IMR-90 (cell line): ENCODE measurements around the gene KCNAB1. TPM values are rescaled to one million over a fixed set of nuclear protein-coding genes. Genes with fewer than 3 reads are reported as not detected.

Source experiments
- ATAC-seq: fragments of 200-7000 bp; cut with Tn5 transposase; 2 replicates; pipeline ENCODE4 v1.9.1; 2020; ENCODE audit warnings: low read depth, mild to moderate bottlenecking, moderate library complexity
- BruUV-seq: library from RNA; stranded (reverse); fragments of 400-500 nt; replicated peaks from 2 replicates; lab custom pipeline; 2021; lab: Mats Ljungman, UMichigan
- CTCF ChIA-PET: fragments of 300-600 bp; formaldehyde crosslinking; extraction: SDS; loops from one replicate; lab custom pipeline; 2021; ENCODE audit warnings: antibody characterized with exemption; lab: Yijun Ruan, JAX
- POLR2A ChIA-PET: fragments of 300-600 bp; sonication (Branson Sonifier 250); formaldehyde crosslinking; loops from one replicate; lab custom pipeline; 2022; ENCODE audit warnings: antibody characterized with exemption; ENCODE audit not compliant: unreplicated experiment; lab: Charles Lee
- DNase-seq: peaks from one replicate; pipeline ENCODE4 v3.0.0; 2013
- H2AFZ ChIP-seq: replicated peaks from 2 replicates; pipeline ENCODE3; 2013; ENCODE audit warnings: low read length, mild to moderate bottlenecking; ENCODE audit not compliant: poor library complexity
- H2AK5ac ChIP-seq: 2 replicates; pipeline ENCODE4 v1.6.1; 2013; ENCODE audit warnings: low read depth, low read length, inconsistent platforms
- H2AK9ac ChIP-seq: replicated peaks from 2 replicates; pipeline ENCODE3; 2013; ENCODE audit warnings: mild to moderate bottlenecking, low read depth, low read length, moderate library complexity; ENCODE audit not compliant: poor library complexity
- H2BK120ac ChIP-seq: 2 replicates; pipeline ENCODE4 v1.6.1; 2013; ENCODE audit warnings: low read depth, low read length, inconsistent platforms
- H2BK15ac ChIP-seq: 3 replicates; pipeline ENCODE4 v1.6.1; 2013; ENCODE audit warnings: low read depth, low read length, inconsistent platforms
- H2BK20ac ChIP-seq: 2 replicates; pipeline ENCODE4 v1.6.1; 2013; ENCODE audit warnings: low read depth, mild to moderate bottlenecking, inconsistent platforms, low read length, moderate library complexity
- H2BK5ac ChIP-seq: 2 replicates; pipeline ENCODE4 v1.6.1; 2013; ENCODE audit warnings: mild to moderate bottlenecking, low read depth, low read length, inconsistent platforms; ENCODE audit not compliant: poor library complexity, severe bottlenecking
- H3K14ac ChIP-seq: replicated peaks from 2 replicates; pipeline ENCODE4 v1.6.1; 2013; ENCODE audit warnings: low read depth, low read length, inconsistent platforms
- H3K18ac ChIP-seq: 2 replicates; pipeline ENCODE4 v1.6.1; 2013; ENCODE audit warnings: low read depth, low read length, control low read depth
- H3K23ac ChIP-seq: 2 replicates; pipeline ENCODE4 v1.6.1; 2013; ENCODE audit warnings: low read depth, low read length, inconsistent platforms
- H3K27ac ChIP-seq: 2 replicates; pipeline ENCODE4 v1.5.1; 2013; ENCODE audit warnings: mild to moderate bottlenecking, control low read depth, low read length; ENCODE audit not compliant: insufficient read depth
- H3K27me3 ChIP-seq: 2 replicates; pipeline ENCODE4 v1.6.1; 2013; ENCODE audit warnings: low read length; ENCODE audit not compliant: control insufficient read depth, insufficient read depth
- H3K36me3 ChIP-seq: 2 replicates; pipeline ENCODE4 v1.6.1; 2013; ENCODE audit warnings: low read length, mixed read lengths; ENCODE audit not compliant: control insufficient read depth, insufficient read depth
- H3K4ac ChIP-seq: 2 replicates; pipeline ENCODE4 v1.6.1; 2013; ENCODE audit warnings: low read depth, low read length, inconsistent platforms
- H3K4me1 ChIP-seq: 2 replicates; pipeline ENCODE4 v1.6.1; 2013; ENCODE audit warnings: low read length, mixed read lengths; ENCODE audit not compliant: control insufficient read depth, insufficient read depth
- H3K4me2 ChIP-seq: 2 replicates; pipeline ENCODE4 v1.6.1; 2013; ENCODE audit warnings: low read depth, mild to moderate bottlenecking, control low read depth, low read length, moderate library complexity
- H3K4me3 ChIP-seq: 2 replicates; pipeline ENCODE4 v1.5.1; 2013; ENCODE audit warnings: low read depth, mild to moderate bottlenecking, control low read depth, low read length, moderate library complexity; ENCODE audit not compliant: insufficient read depth
- H3K56ac ChIP-seq: 2 replicates; pipeline ENCODE4 v1.6.1; 2013; ENCODE audit warnings: low read length, inconsistent platforms; ENCODE audit not compliant: insufficient read depth; ENCODE audit errors: extremely low read depth
- H3K79me1 ChIP-seq, 2 experiments: 2 replicates each; pipeline ENCODE4 v1.6.1; 2013; ENCODE audit warnings: low read length in 2 of 2, inconsistent platforms in 1 of 2, low read depth in 1 of 2
- H3K9ac ChIP-seq: 2 replicates; pipeline ENCODE4 v1.6.1; 2013; ENCODE audit warnings: low read depth, low read length, control low read depth
- H3K9me1 ChIP-seq: 2 replicates; pipeline ENCODE4 v1.6.1; 2013; ENCODE audit warnings: low read length, inconsistent platforms; ENCODE audit not compliant: insufficient read depth
- H3K9me3 ChIP-seq: 2 replicates; pipeline ENCODE4 v1.6.1; 2013; ENCODE audit warnings: low read length; ENCODE audit not compliant: control insufficient read depth, insufficient read depth
- H4K20me1 ChIP-seq: 2 replicates; pipeline ENCODE4 v1.6.1; 2013; ENCODE audit warnings: low read length, inconsistent platforms; ENCODE audit not compliant: insufficient read depth
- H4K5ac ChIP-seq: 2 replicates; pipeline ENCODE4 v1.6.1; 2013; ENCODE audit warnings: mild to moderate bottlenecking, low read depth, low read length, control low read depth
- H4K8ac ChIP-seq, 2 experiments: 2 replicates each; pipeline ENCODE4 v1.6.1; 2013; ENCODE audit warnings: low read depth in 2 of 2, low read length in 2 of 2, control low read depth in 1 of 2, inconsistent platforms in 1 of 2
- H4K91ac ChIP-seq: 2 replicates; pipeline ENCODE4 v1.6.1; 2013; ENCODE audit warnings: low read depth, low read length, inconsistent platforms; ENCODE audit not compliant: insufficient read depth
- BHLHE40 ChIP-seq: fragments of 150-350 bp; IDR thresholded peaks from 2 replicates; pipeline ENCODE4 v1.6.1; 2016; ENCODE audit warnings: mild to moderate bottlenecking, low read depth, low read length
- CEBPB ChIP-seq: IDR thresholded peaks from 2 replicates; pipeline ENCODE4 v1.6.1; 2012; ENCODE audit warnings: low read depth, low read length, improper control_type of control experiment
- CHD1 ChIP-seq: IDR thresholded peaks from 2 replicates; pipeline ENCODE4 v1.6.1; 2012; ENCODE audit warnings: low read depth, low read length, improper control_type of control experiment
- MAFK ChIP-seq: IDR thresholded peaks from 2 replicates; pipeline ENCODE4 v1.6.1; 2012; ENCODE audit warnings: low read depth, low read length, improper control_type of control experiment
- MAZ ChIP-seq: IDR thresholded peaks from 2 replicates; pipeline ENCODE4 v1.6.1; 2012; ENCODE audit warnings: low read depth, mild to moderate bottlenecking, low read length, improper control_type of control experiment, moderate library complexity, borderline replicate concordance
- NFE2L2 ChIP-seq: fragments of 150-350 bp; IDR thresholded peaks from 2 replicates; pipeline ENCODE4 v1.6.1; 2016; ENCODE audit warnings: low read depth, mild to moderate bottlenecking, low read length
- POLR2A ChIP-seq: IDR thresholded peaks from 2 replicates; pipeline ENCODE4 v1.6.1; 2012; ENCODE audit warnings: mild to moderate bottlenecking, low read depth, low read length
- RCOR1 ChIP-seq: IDR thresholded peaks from 2 replicates; pipeline ENCODE4 v1.6.1; 2012; ENCODE audit warnings: mild to moderate bottlenecking, low read length, improper control_type of control experiment; ENCODE audit not compliant: insufficient replicate concordance
- RFX5 ChIP-seq: IDR thresholded peaks from 2 replicates; pipeline ENCODE4 v1.8.0; 2012; ENCODE audit warnings: low read depth, mild to moderate bottlenecking, low read length, moderate library complexity
- SMC3 ChIP-seq: fragments of 150-350 bp; IDR thresholded peaks from 2 replicates; pipeline ENCODE4 v1.6.1; 2016; ENCODE audit warnings: low read depth, mild to moderate bottlenecking, antibody characterized with exemption, low read length, moderate library complexity
- WGBS, 2 experiments: methylation state at CpG; one replicate each; pipeline versions ENCODE4 v1.1.5 to v1.1.7; 2013; ENCODE audit warnings: missing lambda C conversion rate in 2 of 2; ENCODE audit not compliant: insufficient read length in 1 of 2; ENCODE audit errors: extremely low coverage in 2 of 2; 5-methylcytosine and 5-hydroxymethylcytosine counted together
- dilution Hi-C: fragments of 300-500 bp; cut with HindIII; formaldehyde crosslinking; loops from one replicate; pipeline ENCODE4 v1.14.3; 2018; ENCODE audit warnings: low sequenced_read_pairs; ENCODE audit not compliant: unreplicated experiment
- in situ Hi-C: fragments of 300-500 bp; cut with MboI; formaldehyde crosslinking; loops from 3 replicates; pipeline ENCODE4 v1.14.3; 2019; ENCODE audit warnings: low sequenced_read_pairs, inconsistent platforms, mixed read lengths
- intact Hi-C: fragments of 100-400 bp; cut with micrococcal nuclease; formaldehyde crosslinking; loops from 2 replicates; pipeline ENCODE4 v1.10.0; 2022
- polyA plus RNA-seq, 3 experiments: library from polyadenylated mRNA; depleted of rRNA; stranded (reverse); fragments of >200 nt; gene quantifications; 2 replicates each; pipeline ENCODE4 v1.2.3, GENCODE V29; 2012; ENCODE audit warnings: low replicate concordance in 1 of 3
- total RNA-seq: library from RNA; depleted of rRNA; stranded (reverse); fragments of >200 nt; gene quantifications from 2 replicates; pipeline ENCODE4 v1.2.3, GENCODE V29; 2012
- TF ChIP-seq, protein P1 (sequence below): fragments of 150-350 bp; IDR thresholded peaks from 2 replicates; pipeline ENCODE4 v1.6.1; 2016; ENCODE audit warnings: low read depth, mild to moderate bottlenecking, low read length, moderate library complexity, borderline replicate concordance
- TF ChIP-seq, protein P2 (sequence below): conservative IDR thresholded peaks from 2 replicates; pipeline ENCODE4 v1.5.1; 2012; ENCODE audit warnings: mild to moderate bottlenecking, low read depth, low read length, improper control_type of control experiment
- TF ChIP-seq, protein P3 (sequence below): fragments of 150-350 bp; IDR thresholded peaks from 2 replicates; pipeline ENCODE4 v1.6.1; 2017; ENCODE audit warnings: mild to moderate bottlenecking, antibody characterized with exemption, low read length, low read depth

The KCNAB1 gene
- total and polyA plus RNA-seq, 2 of the 4 experiments (the other 2 are of a cell fraction) = under 0.01 to 0.07 TPM

DNA sequence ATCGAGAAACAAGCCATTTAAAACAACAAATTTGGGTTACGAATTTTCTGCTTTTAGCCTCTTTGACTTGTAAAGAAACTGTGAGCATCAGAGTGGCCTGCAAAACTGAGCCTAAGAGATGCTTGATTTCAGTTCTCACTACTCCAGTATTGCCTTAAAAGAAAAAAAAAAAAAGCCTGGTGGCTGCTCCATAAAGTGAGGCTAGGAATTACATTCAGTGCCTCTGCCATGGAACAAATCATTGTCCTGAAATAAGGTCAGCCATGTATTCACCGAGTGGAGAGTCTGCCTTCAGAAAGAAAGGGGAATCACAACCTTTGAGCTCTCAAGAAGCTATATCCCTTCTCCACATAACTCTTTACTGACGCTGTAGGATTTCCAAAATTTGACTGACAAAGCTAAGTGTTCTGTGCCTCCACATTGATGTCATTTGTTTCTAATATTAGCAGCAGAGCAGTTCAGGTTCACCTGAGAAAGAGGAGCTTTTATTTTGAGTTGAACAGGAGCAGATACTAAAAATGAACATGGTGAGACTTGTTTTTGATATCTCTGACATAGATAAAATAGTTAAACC lies 297.3 kb downstream of the KCNAB1 start:
- H2AFZ ChIP-seq = no peak overlapping the region
- H2AK5ac ChIP-seq = no peak overlapping the region
- no peak overlapping the region for H4K8ac ChIP-seq
- H2BK15ac ChIP-seq = no peak overlapping the region
- no peak overlapping the region for H2AK9ac ChIP-seq
- H2BK5ac ChIP-seq = no peak overlapping the region
- POLR2A ChIA-PET = no interaction called here
- CTCF ChIA-PET = interaction anchor here (0.6 kb wide), 1 partner anchor 92 kb away, joined by 11 read pairs; no protein-coding TSS in a partner anchor
- no peak overlapping the region for H4K5ac ChIP-seq
- intact Hi-C loops = no loop called here
- H3K4me3 ChIP-seq = no peak overlapping the region
- no peak overlapping the region for H3K4me2 ChIP-seq
- no peaks in the 10 kb centered on the region for H3K4me1 ChIP-seq
- H2BK120ac ChIP-seq = no peak overlapping the region
- in situ Hi-C loops = no loop called here
- H3K4ac ChIP-seq = no peak overlapping the region
- no peak for DNase-seq
- H2BK20ac ChIP-seq = no peak overlapping the region
- H3K27ac ChIP-seq = no peak overlapping the region
- H3K18ac ChIP-seq = no peak overlapping the region
- ATAC-seq = no peak
- H3K9ac ChIP-seq = no peak overlapping the region
- no peak overlapping the region for H3K14ac ChIP-seq
- H3K9me3 ChIP-seq = no peaks in the 10 kb centered on the region; the same call in 1 of the 2 replicates
- no peaks in the 10 kb centered on the region for H3K36me3 ChIP-seq
- no CpG with 5 or more reads among the region's 4 CpGs for WGBS, 2 experiments
- H4K20me1 ChIP-seq = no peaks in the 10 kb centered on the region
- TF ChIP-seq BHLHE40 = no peak
- TF ChIP-seq CEBPB = no peak
- TF ChIP-seq RCOR1 = no peak
- no peak for TF ChIP-seq MAFK
- TF ChIP-seq, protein P1, sequence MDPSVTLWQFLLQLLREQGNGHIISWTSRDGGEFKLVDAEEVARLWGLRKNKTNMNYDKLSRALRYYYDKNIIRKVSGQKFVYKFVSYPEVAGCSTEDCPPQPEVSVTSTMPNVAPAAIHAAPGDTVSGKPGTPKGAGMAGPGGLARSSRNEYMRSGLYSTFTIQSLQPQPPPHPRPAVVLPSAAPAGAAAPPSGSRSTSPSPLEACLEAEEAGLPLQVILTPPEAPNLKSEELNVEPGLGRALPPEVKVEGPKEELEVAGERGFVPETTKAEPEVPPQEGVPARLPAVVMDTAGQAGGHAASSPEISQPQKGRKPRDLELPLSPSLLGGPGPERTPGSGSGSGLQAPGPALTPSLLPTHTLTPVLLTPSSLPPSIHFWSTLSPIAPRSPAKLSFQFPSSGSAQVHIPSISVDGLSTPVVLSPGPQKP = no peak
- TF ChIP-seq MAZ = no peak
- no peak for TF ChIP-seq NFE2L2
- TF ChIP-seq POLR2A = no peak
- TF ChIP-seq, protein P2, sequence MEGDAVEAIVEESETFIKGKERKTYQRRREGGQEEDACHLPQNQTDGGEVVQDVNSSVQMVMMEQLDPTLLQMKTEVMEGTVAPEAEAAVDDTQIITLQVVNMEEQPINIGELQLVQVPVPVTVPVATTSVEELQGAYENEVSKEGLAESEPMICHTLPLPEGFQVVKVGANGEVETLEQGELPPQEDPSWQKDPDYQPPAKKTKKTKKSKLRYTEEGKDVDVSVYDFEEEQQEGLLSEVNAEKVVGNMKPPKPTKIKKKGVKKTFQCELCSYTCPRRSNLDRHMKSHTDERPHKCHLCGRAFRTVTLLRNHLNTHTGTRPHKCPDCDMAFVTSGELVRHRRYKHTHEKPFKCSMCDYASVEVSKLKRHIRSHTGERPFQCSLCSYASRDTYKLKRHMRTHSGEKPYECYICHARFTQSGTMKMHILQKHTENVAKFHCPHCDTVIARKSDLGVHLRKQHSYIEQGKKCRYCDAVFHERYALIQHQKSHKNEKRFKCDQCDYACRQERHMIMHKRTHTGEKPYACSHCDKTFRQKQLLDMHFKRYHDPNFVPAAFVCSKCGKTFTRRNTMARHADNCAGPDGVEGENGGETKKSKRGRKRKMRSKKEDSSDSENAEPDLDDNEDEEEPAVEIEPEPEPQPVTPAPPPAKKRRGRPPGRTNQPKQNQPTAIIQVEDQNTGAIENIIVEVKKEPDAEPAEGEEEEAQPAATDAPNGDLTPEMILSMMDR = no peak
- TF ChIP-seq, protein P3, sequence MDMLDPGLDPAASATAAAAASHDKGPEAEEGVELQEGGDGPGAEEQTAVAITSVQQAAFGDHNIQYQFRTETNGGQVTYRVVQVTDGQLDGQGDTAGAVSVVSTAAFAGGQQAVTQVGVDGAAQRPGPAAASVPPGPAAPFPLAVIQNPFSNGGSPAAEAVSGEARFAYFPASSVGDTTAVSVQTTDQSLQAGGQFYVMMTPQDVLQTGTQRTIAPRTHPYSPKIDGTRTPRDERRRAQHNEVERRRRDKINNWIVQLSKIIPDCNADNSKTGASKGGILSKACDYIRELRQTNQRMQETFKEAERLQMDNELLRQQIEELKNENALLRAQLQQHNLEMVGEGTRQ = no peak
- TF ChIP-seq CHD1 = no peak
- TF ChIP-seq SMC3 = no peak
- no peak for TF ChIP-seq RFX5
- peaks cover 5% of the 10 kb centered on the region for H3K27me3 ChIP-seq
- no peak overlapping the region for H4K91ac ChIP-seq
- no peaks in the 10 kb centered on the region for H3K79me1 ChIP-seq
- H3K23ac ChIP-seq = no peak overlapping the region
- dilution Hi-C loops = no loop called here
- no TSS peak for BruUV-seq
- H3K56ac ChIP-seq = no peak overlapping the region
- no peaks in the 10 kb centered on the region for H3K9me1 ChIP-seq
